ENCODE data around the gene PSMB5.
A peak's percentile ranks its signal among the peaks of the same experiment; 100 is the strongest.
"Not testable (repeated sequence)": the region's sequence is repeated elsewhere in the genome, so short reads cannot be mapped to it uniquely, and the experiment has no call there.

The PSMB5 gene

GRCh38 chr14:23043145-23043544 lies 8.4 kb upstream of the PSMB5 start:
- no peak for DNase-seq

GRCh38 chr14:23042162-23042965 lies 7.7 kb upstream of the PSMB5 start, which contains the start of gene PSMB11:
Gene PSMB11 (plus strand): TSS chr14:23042212. CDS start chr14:23042226, 14 bp downstream.
- no peak for DNase-seq

- no peak for DNase-seq
Measured at GRCh38 chr14:23041729-23042128, 7.0 kb upstream of the PSMB5 start.

GRCh38 chr14:23040100-23040499 lies 5.4 kb upstream of the PSMB5 start:
- no peak for DNase-seq

GRCh38 chr14:23035303-23036144 lies 824 bp upstream of the PSMB5 start:
- no peak for DNase-seq

- no peak for DNase-seq
Measured at GRCh38 chr14:23033801-23034497, 751 bp downstream of the PSMB5 start.

GRCh38 chr14:23033251-23033727 lies 1.4 kb downstream of the PSMB5 start:
- DNase-seq: no peak

GRCh38 chr14:23030936-23031335 lies 3.8 kb downstream of the PSMB5 start:
- DNase-seq: no peak

GRCh38 chr14:23028799-23029198 lies 5.9 kb downstream of the PSMB5 start:
- DNase-seq: peak in 4 of 6 experiments; percentile 16 to 64 (median 60)

- peak in 1 of 6 experiments; percentile 10 for DNase-seq
Measured at GRCh38 chr14:23025151-23025814, 9.4 kb downstream of the PSMB5 start.

GRCh38 chr14:23024612-23025075 lies 10.1 kb downstream of the PSMB5 start:
- DNase-seq: no peak

- DNase-seq: no peak
Measured at GRCh38 chr14:23023795-23024152, 10.9 kb downstream of the PSMB5 start.

- peak in 3 of 6 experiments; percentile 12 to 19 (median 14) for DNase-seq
Measured at GRCh38 chr14:23023022-23023794, 11.5 kb downstream of the PSMB5 start.

- no peak for DNase-seq
Measured at GRCh38 chr14:23021889-23022442, 12.7 kb downstream of the PSMB5 start.

GRCh38 chr14:23021434-23021833 lies 13.3 kb downstream of the PSMB5 start:
- no peak for DNase-seq

- DNase-seq: peak in 3 of 6 experiments; percentile 37 to 49 (median 48)
Measured at GRCh38 chr14:23020143-23021128, 14.3 kb downstream of the PSMB5 start.

GRCh38 chr14:23018107-23018506 lies 16.6 kb downstream of the PSMB5 start:
- no peak for DNase-seq

- DNase-seq: no peak
Measured at GRCh38 chr14:23017091-23017490, 17.6 kb downstream of the PSMB5 start.

GRCh38 chr14:23015618-23016017 lies 19.1 kb downstream of the PSMB5 start:
- peak in 1 of 6 experiments; percentile 5 for DNase-seq

GRCh38 chr14:23013749-23014054 lies 21.0 kb downstream of the PSMB5 start:
- DNase-seq: not testable (repeated sequence)

All from stimulated activated naive CD4-positive, alpha-beta T cell (primary cell).